ENCODE results near the gene NDEL1.

DNA sequence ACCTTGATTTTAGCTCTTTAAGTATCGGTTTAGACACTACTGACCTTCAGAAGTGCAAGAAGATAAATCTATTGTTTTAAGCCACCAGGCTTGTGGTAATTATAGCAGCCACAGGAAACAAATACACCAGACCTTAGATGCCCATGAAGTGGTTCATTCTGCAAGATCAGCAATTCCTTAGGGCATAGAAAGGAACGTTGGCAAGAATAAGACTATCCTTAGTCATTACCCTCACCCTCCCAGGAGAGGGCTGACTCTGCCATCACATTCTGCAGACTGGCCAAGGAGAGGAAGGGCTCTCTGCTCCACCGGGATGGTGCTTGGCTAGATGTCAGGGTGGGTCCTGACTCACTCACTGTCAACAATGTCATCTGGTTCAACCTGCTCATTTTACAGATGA is 14.1 kb upstream of the NDEL1 start:
- TF ChIP-seq, protein P1, sequence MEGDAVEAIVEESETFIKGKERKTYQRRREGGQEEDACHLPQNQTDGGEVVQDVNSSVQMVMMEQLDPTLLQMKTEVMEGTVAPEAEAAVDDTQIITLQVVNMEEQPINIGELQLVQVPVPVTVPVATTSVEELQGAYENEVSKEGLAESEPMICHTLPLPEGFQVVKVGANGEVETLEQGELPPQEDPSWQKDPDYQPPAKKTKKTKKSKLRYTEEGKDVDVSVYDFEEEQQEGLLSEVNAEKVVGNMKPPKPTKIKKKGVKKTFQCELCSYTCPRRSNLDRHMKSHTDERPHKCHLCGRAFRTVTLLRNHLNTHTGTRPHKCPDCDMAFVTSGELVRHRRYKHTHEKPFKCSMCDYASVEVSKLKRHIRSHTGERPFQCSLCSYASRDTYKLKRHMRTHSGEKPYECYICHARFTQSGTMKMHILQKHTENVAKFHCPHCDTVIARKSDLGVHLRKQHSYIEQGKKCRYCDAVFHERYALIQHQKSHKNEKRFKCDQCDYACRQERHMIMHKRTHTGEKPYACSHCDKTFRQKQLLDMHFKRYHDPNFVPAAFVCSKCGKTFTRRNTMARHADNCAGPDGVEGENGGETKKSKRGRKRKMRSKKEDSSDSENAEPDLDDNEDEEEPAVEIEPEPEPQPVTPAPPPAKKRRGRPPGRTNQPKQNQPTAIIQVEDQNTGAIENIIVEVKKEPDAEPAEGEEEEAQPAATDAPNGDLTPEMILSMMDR (IDR thresholded peaks at IDR 0.05 in 8 of 11, conservative IDR thresholded peaks at IDR 0.05 in 3 of 11) = no peak
- TF ChIP-seq POLR2A (IDR thresholded peaks at IDR 0.05) = no peak

Data from spleen (tissue), 7 donors.